Stromal cell of bone marrow (primary cell): ENCODE measurements around the gene TMEM156.
"Not testable (repeated sequence)": the region's sequence is repeated elsewhere in the genome, so short reads cannot be mapped to it uniquely, and the experiment has no call there.

Experiments
- DNase-seq: peaks from one replicate; pipeline ENCODE4 v3.0.0-alpha.2; 2012; ENCODE audit warnings: low read depth

Gene TMEM156

GRCh38 chr4:39043861-39044363 is 11.7 kb upstream of the TMEM156 start:
- DNase-seq: no peak

GRCh38 chr4:39043058-39043860 is 11.1 kb upstream of the TMEM156 start:
- DNase-seq: no peak

GRCh38 chr4:39042366-39042765 is 10.2 kb upstream of the TMEM156 start:
- no peak for DNase-seq

- no peak for DNase-seq
Measured at GRCh38 chr4:39039108-39039507, 6.9 kb upstream of the TMEM156 start.

- no peak for DNase-seq
Measured at GRCh38 chr4:39037941-39038340, 5.7 kb upstream of the TMEM156 start.

- DNase-seq: no peak
Measured at GRCh38 chr4:39037491-39037825, 5.2 kb upstream of the TMEM156 start.

- DNase-seq: no peak
Measured at GRCh38 chr4:39036172-39036571, 4.0 kb upstream of the TMEM156 start.

GRCh38 chr4:39031590-39032020 is 604 bp downstream of the TMEM156 start:
- not testable (repeated sequence) for DNase-seq

- DNase-seq: no peak
Measured at GRCh38 chr4:39030725-39031124, 1.5 kb downstream of the TMEM156 start.

GRCh38 chr4:39029752-39030694 is 2.2 kb downstream of the TMEM156 start:
- DNase-seq: no peak

- DNase-seq: no peak
Measured at GRCh38 chr4:39026096-39026495, 6.1 kb downstream of the TMEM156 start.

- DNase-seq: no peak
Measured at GRCh38 chr4:39025552-39026085, 6.6 kb downstream of the TMEM156 start.

- DNase-seq: no peak
Measured at GRCh38 chr4:39024311-39024865, 7.8 kb downstream of the TMEM156 start.

- no peak for DNase-seq
Measured at GRCh38 chr4:39023059-39023458, 9.2 kb downstream of the TMEM156 start.

- no peak for DNase-seq
Measured at GRCh38 chr4:39022241-39022640, 10.0 kb downstream of the TMEM156 start.

GRCh38 chr4:39021631-39022030 is 10.6 kb downstream of the TMEM156 start:
- no peak for DNase-seq

- no peak for DNase-seq
Measured at GRCh38 chr4:39020130-39020529, 12.1 kb downstream of the TMEM156 start.

GRCh38 chr4:39014028-39014427 is 18.2 kb downstream of the TMEM156 start:
- no peak for DNase-seq

- no peak for DNase-seq
Measured at GRCh38 chr4:39004758-39005157, 27.5 kb downstream of the TMEM156 start.

- not testable (repeated sequence) for DNase-seq
Measured at GRCh38 chr4:39002058-39002457, 30.2 kb downstream of the TMEM156 start.

- DNase-seq: no peak
Measured at GRCh38 chr4:38995660-38996005, 36.6 kb downstream of the TMEM156 start.

- DNase-seq: no peak
Measured at GRCh38 chr4:38994135-38994534, 38.1 kb downstream of the TMEM156 start.
